Gastrocnemius medialis (tissue), 4 donors: Measurements from ENCODE around the gene EIF3B. TPM values are rescaled to one million over a fixed set of nuclear protein-coding genes. Genes with fewer than 3 reads are reported as not detected.

Experiments used
- ATAC-seq, 2 donors: fragments of 150-250 bp; one replicate each; pipeline ENCODE4 v1.9.1; 2016
- DNase-seq, 2 donors: peaks; one replicate each; pipeline ENCODE4 v3.0.0-alpha.2; 2019
- H3K27ac ChIP-seq, 4 donors: fragments of 200-600 bp; sonication (generic); 1 replicate in 1 of 4; 2 replicates in 3 of 4; pipeline ENCODE4 v1.5.1; 2016 to 2018; ENCODE audit warnings: mild to moderate bottlenecking in 2 of 4, moderate library complexity in 1 of 4
- H3K27me3 ChIP-seq, 3 donors: fragments of 200-600 bp; sonication (generic) in 2 of 3; 1 replicate in 1 of 3; 2 replicates in 2 of 3; pipeline versions ENCODE4 v1.5.1 to v1.6.0; 2016 to 2019; ENCODE audit warnings: mild to moderate bottlenecking in 1 of 3, moderate library complexity in 1 of 3
- H3K36me3 ChIP-seq, 2 donors: fragments of 200-600 bp; sonication (generic) in 1 of 2; one replicate each; pipeline ENCODE4 v1.5.1; 2017 to 2018
- H3K4me1 ChIP-seq, 2 donors: fragments of 200-600 bp; sonication (generic) in 1 of 2; one replicate each; pipeline ENCODE4 v1.5.1; 2016 to 2017; ENCODE audit warnings: mild to moderate bottlenecking in 2 of 2
- H3K4me3 ChIP-seq, 4 donors: fragments of 200-600 bp; sonication (generic) in 3 of 4; 1 replicate in 1 of 4; 2 replicates in 3 of 4; pipeline ENCODE4 v1.5.1; 2016 to 2019; ENCODE audit warnings: mild to moderate bottlenecking in 2 of 4
- H3K9me3 ChIP-seq, 3 donors: fragments of 200-600 bp; sonication (generic) in 2 of 3; 1 replicate in 1 of 3; 2 replicates in 2 of 3; pipeline ENCODE4 v1.5.1; 2016 to 2019
- POLR2A ChIP-seq, 2 donors: fragments of 450-650 bp; IDR thresholded peaks; one replicate each; pipeline ENCODE4 v1.6.1; 2017; ENCODE audit warnings: antibody characterized with exemption in 2 of 2, mild to moderate bottlenecking in 2 of 2, moderate library complexity in 2 of 2
- in situ Hi-C, 4 donors: fragments of 200-750 bp; cut with MboI; loops; one replicate each; pipeline versions ENCODE4 v1.15.0 to v1.8.0; 2017; ENCODE audit warnings: low sequenced_read_pairs in 4 of 4
- intact Hi-C: fragments of 100-400 bp; cut with DNase I; formaldehyde crosslinking; loops from one replicate; pipeline ENCODE4 v1.15.1; 2023; ENCODE audit warnings: low total_unique reads
- total RNA-seq, 4 donors: library from RNA; depleted of rRNA; stranded (reverse); fragments of >200 nt; gene quantifications; one replicate each; pipeline versions ENCODE4 v1.1.0 to v1.2.3, GENCODE V29; 2016
- TF ChIP-seq, protein P1 (sequence below), 5 experiments: fragments of 450-650 bp in 3 of 5; fragments of 200-600 bp in 2 of 5; sonication (generic) in 2 of 5; IDR thresholded peaks in 4 of 5; conservative IDR thresholded peaks in 1 of 5; 1 replicate in 4 of 5; 2 replicates in 1 of 5; pipeline ENCODE4 v1.5.1; 2016 to 2019; ENCODE audit warnings: antibody characterized with exemption in 5 of 5, mild to moderate bottlenecking in 3 of 5, moderate library complexity in 3 of 5

Gene EIF3B
- total RNA-seq, 4 donors from 2014 or later: 105 to 207 (median 195) TPM

DNA sequence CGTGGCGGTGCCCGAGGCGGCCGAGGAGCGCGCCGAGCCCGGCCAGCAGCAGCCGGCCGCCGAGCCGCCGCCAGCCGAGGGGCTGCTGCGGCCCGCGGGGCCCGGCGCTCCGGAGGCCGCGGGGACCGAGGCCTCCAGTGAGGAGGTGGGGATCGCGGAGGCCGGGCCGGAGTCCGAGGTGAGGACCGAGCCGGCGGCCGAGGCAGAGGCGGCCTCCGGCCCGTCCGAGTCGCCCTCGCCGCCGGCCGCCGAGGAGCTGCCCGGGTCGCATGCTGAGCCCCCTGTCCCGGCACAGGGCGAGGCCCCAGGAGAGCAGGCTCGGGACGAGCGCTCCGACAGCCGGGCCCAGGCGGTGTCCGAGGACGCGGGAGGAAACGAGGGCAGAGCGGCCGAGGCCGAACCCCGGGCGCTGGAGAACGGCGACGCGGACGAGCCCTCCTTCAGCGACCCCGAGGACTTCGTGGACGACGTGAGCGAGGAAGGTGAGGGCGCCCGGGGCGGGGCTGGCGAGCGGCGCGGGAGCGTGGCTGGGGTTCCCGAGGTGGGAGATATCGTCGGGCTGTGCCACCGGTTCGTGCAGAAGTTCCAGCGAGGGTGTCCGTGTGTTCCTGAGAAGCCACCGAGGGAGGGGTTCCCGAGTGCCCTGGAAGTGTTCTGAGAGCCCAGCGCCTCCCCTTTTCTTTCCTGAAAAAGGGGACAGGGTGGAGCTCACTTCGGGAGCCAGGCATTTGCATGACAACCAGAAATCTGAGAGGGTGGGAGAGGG lies 495 bp downstream of the EIF3B start:
- H3K27me3 ChIP-seq: no peaks in the 10 kb centered on the region
- intact Hi-C loops (loop anchor here (1.0 to 10.0 kb wide), 5 partner anchors 41 to 780 kb away; partner anchors contain the start of genes BRAT1, CHST12, MAD1L1 and PSMG3), in situ Hi-C loops (no loop called here)
- DNase-seq (no peak), ATAC-seq (peak; percentile 7 to 19)
- no peaks in the 10 kb centered on the region for H3K36me3 ChIP-seq
- peak overlapping the region; percentile 80 to 96 (median 88) for H3K4me3 ChIP-seq
- TF ChIP-seq, protein P1, sequence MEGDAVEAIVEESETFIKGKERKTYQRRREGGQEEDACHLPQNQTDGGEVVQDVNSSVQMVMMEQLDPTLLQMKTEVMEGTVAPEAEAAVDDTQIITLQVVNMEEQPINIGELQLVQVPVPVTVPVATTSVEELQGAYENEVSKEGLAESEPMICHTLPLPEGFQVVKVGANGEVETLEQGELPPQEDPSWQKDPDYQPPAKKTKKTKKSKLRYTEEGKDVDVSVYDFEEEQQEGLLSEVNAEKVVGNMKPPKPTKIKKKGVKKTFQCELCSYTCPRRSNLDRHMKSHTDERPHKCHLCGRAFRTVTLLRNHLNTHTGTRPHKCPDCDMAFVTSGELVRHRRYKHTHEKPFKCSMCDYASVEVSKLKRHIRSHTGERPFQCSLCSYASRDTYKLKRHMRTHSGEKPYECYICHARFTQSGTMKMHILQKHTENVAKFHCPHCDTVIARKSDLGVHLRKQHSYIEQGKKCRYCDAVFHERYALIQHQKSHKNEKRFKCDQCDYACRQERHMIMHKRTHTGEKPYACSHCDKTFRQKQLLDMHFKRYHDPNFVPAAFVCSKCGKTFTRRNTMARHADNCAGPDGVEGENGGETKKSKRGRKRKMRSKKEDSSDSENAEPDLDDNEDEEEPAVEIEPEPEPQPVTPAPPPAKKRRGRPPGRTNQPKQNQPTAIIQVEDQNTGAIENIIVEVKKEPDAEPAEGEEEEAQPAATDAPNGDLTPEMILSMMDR (IDR thresholded peaks at IDR 0.05 in 4 of 5, conservative IDR thresholded peaks at IDR 0.05 in 1 of 5): no peak
- no peak for TF ChIP-seq POLR2A (IDR thresholded peaks at IDR 0.05)
- H3K27ac ChIP-seq: peak overlapping the region; percentile 90 to 100 (median 94)
- peaks cover 33 to 34% of the 10 kb centered on the region in 2 donors for H3K4me1 ChIP-seq
- H3K9me3 ChIP-seq: no peaks in the 10 kb centered on the region

DNA sequence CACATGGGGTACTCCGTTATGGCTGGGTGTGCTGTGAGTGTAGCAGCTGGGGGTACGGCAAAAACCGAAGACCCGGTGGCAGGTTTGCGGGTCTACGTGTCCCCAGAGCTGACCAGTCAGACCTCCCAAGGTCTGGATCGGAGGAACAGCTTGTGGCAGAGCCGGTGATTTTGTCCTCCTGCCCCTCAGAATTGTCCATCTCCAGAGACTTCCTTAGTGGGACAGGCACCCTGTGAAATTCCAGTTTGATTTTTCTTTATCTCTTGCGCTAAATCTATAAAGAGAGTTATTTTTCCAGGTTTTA lies 1.0 kb downstream of the EIF3B start:
- peaks cover 0 to 3% of the 10 kb centered on the region in 2 donors for H3K36me3 ChIP-seq
- H3K4me3 ChIP-seq: peak overlapping the region; percentile 80 to 96 (median 88)
- in situ Hi-C loops (no loop called here), intact Hi-C loops (loop anchor here (2.0 to 10.0 kb wide), 3 partner anchors 123 to 781 kb away; partner anchors contain the start of genes BRAT1, MAD1L1 and PSMG3)
- DNase-seq (no peak), ATAC-seq (no peak)
- peaks cover 33 to 34% of the 10 kb centered on the region in 2 donors for H3K4me1 ChIP-seq
- H3K9me3 ChIP-seq: no peaks in the 10 kb centered on the region
- H3K27ac ChIP-seq: peak overlapping the region in 3 of 4 donors; percentile 93 to 100 (median 96)
- TF ChIP-seq, protein P1 (IDR thresholded peaks at IDR 0.05 in 4 of 5, conservative IDR thresholded peaks at IDR 0.05 in 1 of 5): no peak
- no peak for TF ChIP-seq POLR2A (IDR thresholded peaks at IDR 0.05)
- H3K27me3 ChIP-seq: no peaks in the 10 kb centered on the region

DNA sequence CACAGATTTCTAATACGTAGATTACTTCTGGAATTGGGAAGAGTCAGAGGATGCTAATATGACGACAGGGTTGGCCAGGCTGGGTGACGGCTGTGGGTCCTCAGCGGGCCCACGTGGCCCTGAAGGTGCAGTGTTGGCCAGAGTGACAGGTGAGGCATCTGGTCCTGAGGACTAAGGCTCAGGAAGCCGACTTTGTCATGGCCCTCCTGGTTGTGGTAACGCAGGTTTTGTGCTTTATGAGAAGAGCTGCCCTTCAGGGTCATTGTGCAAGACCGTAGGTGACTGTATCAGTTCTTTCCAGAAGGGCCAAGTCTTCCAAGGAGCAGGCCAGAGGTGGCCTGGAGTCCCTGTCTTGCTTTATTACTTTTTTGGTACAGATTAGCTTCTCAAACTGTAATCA lies 2.5 kb downstream of the EIF3B start:
- no peak for ATAC-seq
- Histone ChIP-seq H3K4me1 (peaks cover 33 to 34% of the 10 kb centered on the region in 2 donors), H3K27ac (peak overlapping the region in 1 of 4 donors; percentile 12), H3K4me3 (no peak overlapping the region), H3K9me3 (no peaks in the 10 kb centered on the region), H3K36me3 (peaks cover 0 to 18% of the 10 kb centered on the region in 2 donors), H3K27me3 (no peaks in the 10 kb centered on the region)
- TF ChIP-seq POLR2A (IDR thresholded peaks at IDR 0.05): no peak
- intact Hi-C loops: loop anchor here (10.0 kb wide), 1 partner anchor 782 kb away; the partner anchor contains the start of gene PSMG3
- DNase-seq: no peak
- in situ Hi-C loops: no loop called here

DNA sequence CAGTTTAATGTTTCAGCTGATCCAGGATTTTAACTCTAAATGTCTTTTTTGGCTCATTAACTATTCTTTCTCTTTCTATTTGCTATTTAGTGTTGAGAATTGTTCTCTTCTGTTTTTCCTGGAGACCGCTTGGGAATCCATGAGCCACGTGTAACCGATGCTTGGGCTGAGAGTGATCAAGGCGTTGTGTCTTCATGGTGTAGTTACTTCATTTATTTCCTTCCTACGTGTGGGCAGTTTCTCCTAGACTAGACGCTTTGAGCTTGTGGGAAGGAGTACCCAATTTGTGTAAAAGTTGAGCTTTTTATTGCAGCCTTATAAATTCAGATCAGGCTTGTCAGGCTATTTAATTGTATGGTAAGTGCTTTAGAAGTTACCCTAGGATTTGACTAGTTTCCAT lies 2.9 kb downstream of the EIF3B start:
- Histone ChIP-seq H3K27me3 (no peaks in the 10 kb centered on the region), H3K4me1 (peaks cover 33 to 34% of the 10 kb centered on the region in 2 donors), H3K27ac (peak overlapping the region in 1 of 4 donors; percentile 12), H3K36me3 (peaks cover 0 to 22% of the 10 kb centered on the region in 2 donors), H3K4me3 (no peak overlapping the region), H3K9me3 (no peaks in the 10 kb centered on the region)
- no peak for ATAC-seq
- TF ChIP-seq POLR2A (IDR thresholded peaks at IDR 0.05): no peak
- TF ChIP-seq, protein P1 (IDR thresholded peaks at IDR 0.05 in 4 of 5, conservative IDR thresholded peaks at IDR 0.05 in 1 of 5): no peak
- no peak for DNase-seq
- intact Hi-C loops (loop anchor here (10.0 kb wide), 1 partner anchor 783 kb away; the partner anchor contains the start of gene PSMG3), in situ Hi-C loops (no loop called here)

DNA sequence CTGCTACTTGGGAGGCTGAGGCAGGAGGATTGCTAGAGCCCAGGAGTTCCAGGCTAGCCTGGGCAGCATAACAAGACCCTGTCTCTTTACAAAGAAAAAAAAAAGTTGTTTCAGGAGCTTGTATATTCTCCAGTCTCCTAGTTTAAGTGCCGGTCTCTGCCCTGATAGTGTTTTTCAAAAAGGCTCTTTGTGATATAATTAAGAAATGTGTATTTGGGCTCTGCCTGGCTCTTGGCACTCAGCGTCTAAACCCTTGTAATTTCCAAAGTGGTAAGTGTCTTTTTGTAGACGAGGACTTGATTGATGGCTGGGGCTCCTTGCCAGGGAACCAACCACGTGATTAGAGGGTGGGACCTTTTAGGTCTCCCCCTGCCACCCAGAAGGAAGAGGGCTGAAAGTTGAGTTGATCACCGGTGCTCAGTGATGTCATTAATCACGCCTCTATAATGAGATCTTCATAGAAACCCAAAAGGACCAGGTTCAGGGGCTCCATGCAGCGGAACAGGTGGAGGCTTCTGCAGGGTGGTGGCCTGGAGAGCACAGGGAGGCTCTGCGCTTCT lies 4.4 kb downstream of the EIF3B start:
- intact Hi-C loops (loop anchor here (10.0 kb wide), 1 partner anchor 784 kb away; the partner anchor contains the start of gene PSMG3), in situ Hi-C loops (no loop called here)
- Histone ChIP-seq H3K36me3 (peaks cover 0 to 37% of the 10 kb centered on the region in 2 donors), H3K4me3 (no peak overlapping the region), H3K9me3 (no peaks in the 10 kb centered on the region), H3K27ac (no peak overlapping the region), H3K27me3 (no peaks in the 10 kb centered on the region), H3K4me1 (peaks cover 28 to 30% of the 10 kb centered on the region in 2 donors)
- ATAC-seq (no peak), DNase-seq (no peak)
- TF ChIP-seq, protein P1 (IDR thresholded peaks at IDR 0.05 in 4 of 5, conservative IDR thresholded peaks at IDR 0.05 in 1 of 5): no peak
- TF ChIP-seq POLR2A (IDR thresholded peaks at IDR 0.05): no peak
